Mucosa of descending colon (tissue), 3 donors: ENCODE results near the gene ITCH. TPM values are rescaled to one million over a fixed set of nuclear protein-coding genes. Genes with fewer than 3 reads are reported as not detected.

Experiments used
- ATAC-seq: fragments of 200-7000 bp; cut with Tn5 transposase; one replicate; pipeline ENCODE4 v1.9.1; 2020; ENCODE audit warnings: mild to moderate bottlenecking, moderate library complexity
- DNase-seq, 3 donors: peaks; one replicate each; pipeline ENCODE4 v3.0.0-alpha.2; 2020
- H3K36me3 ChIP-seq: fragments of 200-600 bp; one replicate; pipeline ENCODE4 v1.8.0; 2021; ENCODE audit warnings: low read depth, mild to moderate bottlenecking
- H3K4me1 ChIP-seq: fragments of 200-600 bp; one replicate; pipeline ENCODE4 v1.8.0; 2021; ENCODE audit warnings: low read depth, mild to moderate bottlenecking
- H3K4me3 ChIP-seq: fragments of 200-600 bp; one replicate; pipeline ENCODE4 v1.8.0; 2021; ENCODE audit warnings: mild to moderate bottlenecking
- H3K9me3 ChIP-seq: fragments of 200-600 bp; one replicate; pipeline ENCODE4 v1.8.0; 2021; ENCODE audit warnings: mild to moderate bottlenecking
- intact Hi-C, 2 donors: fragments of 100-400 bp; cut with DNase I in 1 of 2; cut with micrococcal nuclease in 1 of 2; formaldehyde crosslinking; loops; one replicate each; pipeline versions ENCODE4 v1.11.0 to v1.11.1; 2022; cut with DNase I, micrococcal nuclease
- total RNA-seq, 3 donors: library from RNA; stranded (reverse); fragmentation: NEBNext Ultra II Directional in 2 of 3; extraction: Animal tissue kit (Norgen Biotek cat#: 25700) in 2 of 3; gene quantifications; one replicate each; pipeline versions ENCODE4 v1.2.1 to v1.2.4, GENCODE V29; 2021 to 2023
- TF ChIP-seq, protein P1 (sequence below): fragments of 200-600 bp; IDR thresholded peaks from one replicate; pipeline ENCODE4 v1.8.0; 2022; ENCODE audit warnings: antibody characterized with exemption, mild to moderate bottlenecking
- donor health status: DM: no; HTN: no; CAD: no; lungs with moderate emphysema.
- donor health status: DM: no; HTN: no; CAD: no.
- donor health status: DM: no; HTN: yes; CAD: no.

Gene ITCH
- total RNA-seq, 3 donors from 2014 or later, result 60.0 to 81.0 (median 75.0) TPM

DNA sequence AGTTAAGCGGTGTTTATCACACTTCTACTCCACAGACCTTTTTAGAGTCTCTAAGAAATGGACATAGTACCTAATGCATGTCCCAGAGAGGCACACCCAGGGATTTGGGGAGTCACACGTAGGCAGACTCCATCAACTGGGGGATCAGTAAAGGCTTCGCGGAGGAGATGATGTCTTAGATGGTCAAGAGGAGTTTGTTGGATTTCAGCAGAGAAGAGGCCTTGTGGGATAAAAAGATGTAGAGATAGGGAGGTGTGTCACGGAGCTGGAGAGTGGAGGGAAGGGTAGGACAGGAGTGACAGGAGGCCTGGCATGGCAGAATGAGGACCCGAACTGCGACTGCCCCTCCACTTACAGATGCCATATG is 162.3 kb downstream of the ITCH start:
- ATAC-seq (no peak), DNase-seq (peak in 1 of 3 donors; percentile 15)
- Histone ChIP-seq H3K9me3 (no peaks in the 10 kb centered on the region), H3K4me1 (peaks cover 37% of the 10 kb centered on the region), H3K4me3 (no peak overlapping the region), H3K36me3 (no peaks in the 10 kb centered on the region)
- TF ChIP-seq, protein P1, sequence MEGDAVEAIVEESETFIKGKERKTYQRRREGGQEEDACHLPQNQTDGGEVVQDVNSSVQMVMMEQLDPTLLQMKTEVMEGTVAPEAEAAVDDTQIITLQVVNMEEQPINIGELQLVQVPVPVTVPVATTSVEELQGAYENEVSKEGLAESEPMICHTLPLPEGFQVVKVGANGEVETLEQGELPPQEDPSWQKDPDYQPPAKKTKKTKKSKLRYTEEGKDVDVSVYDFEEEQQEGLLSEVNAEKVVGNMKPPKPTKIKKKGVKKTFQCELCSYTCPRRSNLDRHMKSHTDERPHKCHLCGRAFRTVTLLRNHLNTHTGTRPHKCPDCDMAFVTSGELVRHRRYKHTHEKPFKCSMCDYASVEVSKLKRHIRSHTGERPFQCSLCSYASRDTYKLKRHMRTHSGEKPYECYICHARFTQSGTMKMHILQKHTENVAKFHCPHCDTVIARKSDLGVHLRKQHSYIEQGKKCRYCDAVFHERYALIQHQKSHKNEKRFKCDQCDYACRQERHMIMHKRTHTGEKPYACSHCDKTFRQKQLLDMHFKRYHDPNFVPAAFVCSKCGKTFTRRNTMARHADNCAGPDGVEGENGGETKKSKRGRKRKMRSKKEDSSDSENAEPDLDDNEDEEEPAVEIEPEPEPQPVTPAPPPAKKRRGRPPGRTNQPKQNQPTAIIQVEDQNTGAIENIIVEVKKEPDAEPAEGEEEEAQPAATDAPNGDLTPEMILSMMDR, result no peak
- intact Hi-C loops, result no loop called here

- ATAC-seq, result peak; percentile 92
- H3K9me3 ChIP-seq, result no peaks in the 10 kb centered on the region
- intact Hi-C loops, result no loop called here
- no peaks in the 10 kb centered on the region for H3K36me3 ChIP-seq
- DNase-seq, result peak; percentile 84 to 88 (median 85)
- TF ChIP-seq, protein P1, result no peak
- H3K4me1 ChIP-seq, result peaks cover 37% of the 10 kb centered on the region
- H3K4me3 ChIP-seq, result no peak overlapping the region
Measured at GRCh38 chr20:34525709-34526416, 162.8 kb downstream of the ITCH start.

DNA sequence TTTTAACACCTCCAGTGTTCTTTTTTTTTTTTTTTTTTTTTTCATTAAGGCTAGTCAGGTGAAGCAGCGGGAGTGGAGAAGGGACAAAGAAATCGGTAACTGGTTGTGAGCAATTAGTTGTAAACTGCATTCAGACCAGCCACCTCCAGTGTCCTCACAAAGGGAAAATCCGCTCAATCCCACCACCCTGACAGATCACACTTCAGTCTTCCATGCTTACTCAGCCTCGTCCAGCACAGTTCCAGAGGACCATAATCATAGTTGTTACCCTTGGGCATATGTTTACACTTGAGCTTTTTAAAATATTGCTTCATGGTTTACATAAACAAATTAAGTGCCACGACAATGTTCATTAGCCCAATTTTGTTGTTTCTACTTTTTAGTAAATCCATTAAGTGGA is 163.4 kb downstream of the ITCH start:
- intact Hi-C loops, result no loop called here
- ATAC-seq (no peak), DNase-seq (no peak)
- Histone ChIP-seq H3K4me3 (no peak overlapping the region), H3K4me1 (peaks cover 37% of the 10 kb centered on the region), H3K9me3 (no peaks in the 10 kb centered on the region), H3K36me3 (no peaks in the 10 kb centered on the region)
- TF ChIP-seq, protein P1, result no peak

DNA sequence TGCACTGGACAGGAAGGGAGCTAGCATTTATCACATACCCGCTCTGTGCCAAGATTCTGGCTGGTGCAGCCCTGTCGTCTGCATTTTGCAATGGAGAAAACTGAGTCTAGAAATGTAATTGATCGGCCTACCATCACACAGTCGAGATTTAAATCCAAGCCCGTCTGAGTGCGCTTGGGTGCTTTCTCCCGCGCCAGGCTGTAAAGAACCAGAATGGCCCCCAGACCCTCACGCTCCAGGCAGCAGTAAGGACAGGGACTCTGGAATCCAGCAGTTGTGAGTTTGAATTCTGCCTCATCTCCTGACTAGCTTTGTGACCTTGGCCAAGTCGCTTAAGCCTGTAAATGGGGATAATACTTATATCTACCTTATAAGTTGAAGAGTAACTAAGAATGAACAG is 163.9 kb downstream of the ITCH start:
- DNase-seq, result peak in 1 of 3 donors; percentile 17
- Histone ChIP-seq H3K4me3 (no peak overlapping the region), H3K9me3 (no peaks in the 10 kb centered on the region), H3K4me1 (peaks cover 36% of the 10 kb centered on the region), H3K36me3 (no peaks in the 10 kb centered on the region)
- no peak for ATAC-seq
- intact Hi-C loops, result no loop called here
- TF ChIP-seq, protein P1, result no peak

DNA sequence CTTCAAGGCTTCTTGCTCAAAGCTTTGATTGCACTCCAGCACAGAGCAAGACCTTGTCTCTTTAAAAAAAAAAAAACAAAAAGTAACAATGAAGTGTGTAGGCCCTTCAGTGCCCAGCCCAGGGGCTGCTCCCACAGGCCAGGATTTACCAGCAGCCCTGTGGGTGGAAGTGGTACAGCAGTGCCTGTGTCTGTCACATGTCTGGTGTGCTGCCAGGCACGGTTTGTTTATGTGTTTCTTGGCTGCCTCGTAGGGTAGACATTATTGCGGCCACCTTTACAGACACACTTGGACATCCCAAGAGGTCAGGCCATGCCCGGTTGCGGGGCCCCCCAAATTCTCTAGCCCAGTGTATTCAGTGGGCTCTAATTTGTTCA is 165.8 kb downstream of the ITCH start:
- Histone ChIP-seq H3K36me3 (no peaks in the 10 kb centered on the region), H3K4me3 (no peak overlapping the region), H3K4me1 (peaks cover 21% of the 10 kb centered on the region), H3K9me3 (no peaks in the 10 kb centered on the region)
- TF ChIP-seq, protein P1, result no peak
- no peak for ATAC-seq
- intact Hi-C loops, result no loop called here
- peak in 2 of 3 donors; percentile 31 to 47 for DNase-seq
